Ishikawa (cell line): ENCODE results near the gene SLC17A9.

Experiments used
- CEBPB ChIP-seq: IDR thresholded peaks from 2 replicates; pipeline ENCODE4 v1.6.1; 2012
- CREB1 ChIP-seq: IDR thresholded peaks from 2 replicates; pipeline ENCODE4 v1.6.1; 2012; ENCODE audit warnings: low read depth
- EGR1 ChIP-seq: IDR thresholded peaks from 2 replicates; pipeline ENCODE4 v1.6.1; 2012
- EP300 ChIP-seq: IDR thresholded peaks from 2 replicates; pipeline ENCODE4 v1.6.1; 2012; ENCODE audit warnings: borderline replicate concordance
- FOXM1 ChIP-seq: IDR thresholded peaks from 2 replicates; pipeline ENCODE4 v1.6.1; 2012; ENCODE audit warnings: low read depth, borderline replicate concordance
- NFIC ChIP-seq: IDR thresholded peaks from 2 replicates; pipeline ENCODE4 v1.6.1; 2012
- RAD21 ChIP-seq: IDR thresholded peaks from 2 replicates; pipeline ENCODE4 v1.6.1; 2012; ENCODE audit warnings: low read depth
- TAF1 ChIP-seq: IDR thresholded peaks from 2 replicates; pipeline ENCODE4 v1.6.1; 2012; ENCODE audit warnings: low read depth, mild to moderate bottlenecking
- TCF12 ChIP-seq: IDR thresholded peaks from 2 replicates; pipeline ENCODE4 v1.6.1; 2012; ENCODE audit warnings: low read depth
- TEAD4 ChIP-seq: IDR thresholded peaks from 2 replicates; pipeline ENCODE4 v1.6.1; 2012
- USF1 ChIP-seq: IDR thresholded peaks from 2 replicates; pipeline ENCODE4 v1.6.1; 2012
- YY1 ChIP-seq: IDR thresholded peaks from 2 replicates; pipeline ENCODE4 v1.6.1; 2012; ENCODE audit warnings: low read depth
- ZBTB7A ChIP-seq: IDR thresholded peaks from 2 replicates; pipeline ENCODE4 v1.6.1; 2012; ENCODE audit warnings: low read depth
- TF ChIP-seq, protein P1 (sequence below): IDR thresholded peaks from 2 replicates; pipeline ENCODE4 v1.6.1; 2012
- TF ChIP-seq, protein P2 (sequence below): IDR thresholded peaks from 2 replicates; pipeline ENCODE4 v1.6.1; 2012; ENCODE audit warnings: low read depth, mild to moderate bottlenecking

Gene SLC17A9

DNA sequence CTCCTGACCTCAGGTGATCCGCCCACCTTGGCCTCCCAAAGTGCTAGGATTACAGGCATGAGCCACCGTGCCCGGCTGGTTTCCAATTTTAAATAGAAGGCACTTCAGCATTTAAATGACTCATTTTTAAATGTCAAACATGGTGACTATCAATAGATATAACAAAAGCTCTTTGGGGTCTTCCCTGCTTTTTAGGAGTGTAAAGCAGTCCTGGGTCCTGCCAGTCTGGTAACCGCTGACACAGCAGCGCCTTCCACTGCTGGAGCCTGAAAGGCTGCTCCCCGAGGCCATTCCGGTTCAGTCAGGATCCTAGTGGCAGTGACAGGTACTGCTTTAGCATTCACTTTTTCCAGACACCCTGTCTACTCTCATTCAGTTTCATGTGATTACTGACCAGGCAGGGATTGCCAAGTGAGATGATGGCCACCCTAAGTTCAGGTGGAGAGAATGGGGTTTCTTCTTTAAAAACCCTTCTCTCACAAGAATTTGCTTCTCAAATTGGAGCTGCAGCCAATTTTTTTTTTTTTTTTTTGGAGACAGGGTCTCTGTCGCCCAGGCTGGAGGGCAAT is 31.3 kb upstream of the SLC17A9 start:
- TF ChIP-seq, protein P1, sequence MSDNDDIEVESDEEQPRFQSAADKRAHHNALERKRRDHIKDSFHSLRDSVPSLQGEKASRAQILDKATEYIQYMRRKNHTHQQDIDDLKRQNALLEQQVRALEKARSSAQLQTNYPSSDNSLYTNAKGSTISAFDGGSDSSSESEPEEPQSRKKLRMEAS, result no peak
- TF ChIP-seq YY1 (no peak), RAD21 (0 out of 2 replicates have a peak, but pooled peaks have one; percentile 24)

DNA sequence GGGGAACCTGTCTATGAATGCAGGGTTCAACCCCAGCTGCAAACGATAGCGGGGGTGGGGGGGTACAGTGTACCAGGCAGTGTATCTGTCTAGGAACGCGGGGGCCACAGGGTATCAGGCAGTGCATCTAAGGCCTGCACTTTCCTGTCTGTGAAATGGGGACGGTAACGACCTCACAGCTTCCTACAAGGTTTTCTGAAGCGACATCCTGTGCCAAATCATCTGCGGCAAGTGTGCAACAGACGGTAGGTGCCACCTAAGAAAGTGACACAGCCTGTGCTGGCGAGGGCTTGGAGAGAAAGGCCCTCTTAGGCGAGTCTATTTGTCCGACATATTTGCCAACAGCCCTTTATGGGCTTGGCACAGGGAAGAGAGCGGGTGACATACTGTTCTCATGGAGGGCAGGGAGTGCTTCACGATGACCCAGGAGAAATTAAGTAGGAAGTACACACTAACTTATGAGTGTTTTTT is 30.0 kb upstream of the SLC17A9 start:
- no peak for TF ChIP-seq EGR1
- TF ChIP-seq, protein P1, result no peak
- TF ChIP-seq CREB1, result no peak
- TF ChIP-seq FOXM1, result no peak
- TF ChIP-seq TAF1, result no peak
- no peak for TF ChIP-seq NFIC
- TF ChIP-seq CEBPB, result no peak
- TF ChIP-seq USF1, result no peak

DNA sequence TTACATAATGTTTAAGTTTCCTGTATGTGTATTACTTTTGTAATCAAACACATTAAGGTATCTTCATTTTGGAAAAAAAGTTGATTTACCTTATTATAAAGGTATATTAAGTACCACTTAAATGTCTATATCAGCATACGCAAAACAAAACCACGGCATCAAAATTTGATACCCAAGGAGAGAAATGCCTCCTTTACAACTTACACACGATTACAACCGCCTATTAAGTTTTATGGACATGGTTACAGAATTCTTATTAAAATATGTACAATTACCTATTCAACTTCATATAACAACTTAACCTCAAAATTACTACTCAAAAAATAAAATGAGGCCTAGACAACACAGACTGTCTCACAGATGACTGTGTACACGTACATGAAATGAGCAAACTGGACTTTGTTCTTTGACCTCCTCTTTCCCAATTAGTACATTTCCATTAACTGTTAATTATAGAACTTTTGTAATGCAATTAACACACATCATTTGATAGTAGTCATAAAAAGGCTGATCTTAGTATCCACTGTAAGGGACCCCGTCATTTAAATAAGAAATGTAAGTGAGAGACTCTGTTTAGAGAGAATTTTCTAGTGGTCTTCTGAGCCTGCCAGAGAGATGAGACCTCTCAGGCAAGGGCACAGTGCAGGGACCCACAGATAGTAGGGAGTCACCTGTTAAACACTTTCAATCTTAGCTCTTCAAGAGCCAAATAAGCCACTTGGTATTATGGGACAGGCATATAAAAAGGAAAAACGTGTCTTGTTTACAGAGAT is 28.7 kb upstream of the SLC17A9 start:
- TF ChIP-seq RAD21 (no peak), NFIC (no peak), CREB1 (no peak), USF1 (no peak), ZBTB7A (no peak), TAF1 (no peak), EGR1 (no peak), YY1 (no peak), TEAD4 (no peak), TCF12 (no peak), FOXM1 (no peak), CEBPB (no peak), EP300 (no peak)
- TF ChIP-seq, protein P2, sequence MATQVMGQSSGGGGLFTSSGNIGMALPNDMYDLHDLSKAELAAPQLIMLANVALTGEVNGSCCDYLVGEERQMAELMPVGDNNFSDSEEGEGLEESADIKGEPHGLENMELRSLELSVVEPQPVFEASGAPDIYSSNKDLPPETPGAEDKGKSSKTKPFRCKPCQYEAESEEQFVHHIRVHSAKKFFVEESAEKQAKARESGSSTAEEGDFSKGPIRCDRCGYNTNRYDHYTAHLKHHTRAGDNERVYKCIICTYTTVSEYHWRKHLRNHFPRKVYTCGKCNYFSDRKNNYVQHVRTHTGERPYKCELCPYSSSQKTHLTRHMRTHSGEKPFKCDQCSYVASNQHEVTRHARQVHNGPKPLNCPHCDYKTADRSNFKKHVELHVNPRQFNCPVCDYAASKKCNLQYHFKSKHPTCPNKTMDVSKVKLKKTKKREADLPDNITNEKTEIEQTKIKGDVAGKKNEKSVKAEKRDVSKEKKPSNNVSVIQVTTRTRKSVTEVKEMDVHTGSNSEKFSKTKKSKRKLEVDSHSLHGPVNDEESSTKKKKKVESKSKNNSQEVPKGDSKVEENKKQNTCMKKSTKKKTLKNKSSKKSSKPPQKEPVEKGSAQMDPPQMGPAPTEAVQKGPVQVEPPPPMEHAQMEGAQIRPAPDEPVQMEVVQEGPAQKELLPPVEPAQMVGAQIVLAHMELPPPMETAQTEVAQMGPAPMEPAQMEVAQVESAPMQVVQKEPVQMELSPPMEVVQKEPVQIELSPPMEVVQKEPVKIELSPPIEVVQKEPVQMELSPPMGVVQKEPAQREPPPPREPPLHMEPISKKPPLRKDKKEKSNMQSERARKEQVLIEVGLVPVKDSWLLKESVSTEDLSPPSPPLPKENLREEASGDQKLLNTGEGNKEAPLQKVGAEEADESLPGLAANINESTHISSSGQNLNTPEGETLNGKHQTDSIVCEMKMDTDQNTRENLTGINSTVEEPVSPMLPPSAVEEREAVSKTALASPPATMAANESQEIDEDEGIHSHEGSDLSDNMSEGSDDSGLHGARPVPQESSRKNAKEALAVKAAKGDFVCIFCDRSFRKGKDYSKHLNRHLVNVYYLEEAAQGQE, result no peak
- TF ChIP-seq, protein P1, result no peak

DNA sequence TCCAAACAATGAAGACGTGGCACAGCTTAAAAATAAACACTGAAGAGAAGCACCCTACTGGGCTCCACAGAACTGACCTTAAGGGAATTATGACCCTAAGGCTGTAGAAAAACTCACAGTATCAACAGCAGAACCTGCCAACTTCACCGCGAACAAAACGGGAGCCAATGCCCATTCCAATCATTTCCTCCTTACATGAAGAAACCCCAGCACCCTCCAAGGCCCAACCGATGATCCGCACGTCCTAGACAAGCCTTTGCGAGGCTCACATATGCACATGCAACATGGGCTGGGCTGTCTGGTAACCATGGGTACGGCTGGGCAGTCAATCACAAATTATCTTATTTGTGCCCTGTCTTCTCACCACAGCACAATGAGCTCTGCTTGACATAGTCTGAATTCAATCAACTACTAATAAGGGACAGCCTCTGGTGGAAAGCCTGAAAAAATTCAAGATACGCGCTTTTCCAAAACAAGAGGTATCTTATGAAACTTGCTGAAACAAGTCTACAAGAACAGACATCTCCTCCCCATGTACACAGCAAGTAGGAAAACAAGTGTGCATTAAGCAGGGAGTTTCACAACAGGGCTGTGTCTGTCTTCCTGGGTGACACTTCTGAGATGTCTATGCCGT is 27.9 kb upstream of the SLC17A9 start:
- TF ChIP-seq, protein P1, result no peak

DNA sequence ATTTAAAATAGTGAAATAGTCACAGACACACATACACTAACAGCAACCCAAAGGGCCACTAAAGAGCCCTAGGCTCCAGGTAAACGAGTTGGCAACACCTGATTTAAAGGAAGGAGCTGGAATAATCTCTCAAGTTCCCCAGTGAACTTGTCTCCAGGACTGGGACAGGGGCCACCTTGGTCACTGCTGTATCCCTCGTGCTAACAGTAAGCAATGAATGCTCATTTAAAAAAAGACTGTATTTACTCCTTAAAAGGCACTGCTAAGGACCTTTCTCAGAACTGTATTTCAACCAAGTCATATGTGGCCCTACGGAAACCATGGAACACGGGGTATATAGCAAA is 27.5 kb upstream of the SLC17A9 start:
- TF ChIP-seq USF1, result no peak
- no peak for TF ChIP-seq FOXM1
- TF ChIP-seq CREB1, result no peak
- TF ChIP-seq RAD21, result no peak
- TF ChIP-seq ZBTB7A, result no peak
- no peak for TF ChIP-seq EGR1
- no peak for TF ChIP-seq CEBPB
- TF ChIP-seq NFIC, result no peak
- TF ChIP-seq YY1, result no peak
- TF ChIP-seq, protein P1, result no peak
- TF ChIP-seq TEAD4, result no peak
- no peak for TF ChIP-seq TAF1
- TF ChIP-seq TCF12, result no peak
- no peak for TF ChIP-seq EP300
- TF ChIP-seq, protein P2, result no peak
